HEK293 (cell line): ENCODE results near the gene RPL36A.

Source experiments
- CTCF ChIP-seq: fragments of 450-650 bp; formaldehyde crosslinking; IDR thresholded peaks from 2 replicates; pipeline ENCODE4 v1.5.1; 2016; ENCODE audit warnings: missing biosample characterization, missing genetic modification characterization
- GLIS1 ChIP-seq: fragments of 450-650 bp; formaldehyde crosslinking; IDR thresholded peaks from 2 replicates; pipeline ENCODE4 v1.5.1; 2016; ENCODE audit warnings: missing biosample characterization, missing genetic modification characterization
- KLF1 ChIP-seq: fragments of 450-650 bp; formaldehyde crosslinking; IDR thresholded peaks from 2 replicates; pipeline ENCODE4 v1.5.1; 2016; ENCODE audit warnings: missing biosample characterization, missing genetic modification characterization
- PATZ1 ChIP-seq: fragments of 450-650 bp; formaldehyde crosslinking; IDR thresholded peaks from 2 replicates; pipeline ENCODE4 v1.5.1; 2016; ENCODE audit warnings: missing biosample characterization, missing genetic modification characterization
- REST ChIP-seq: fragments of 450-650 bp; formaldehyde crosslinking; IDR thresholded peaks from 2 replicates; pipeline ENCODE4 v1.5.1; 2016; ENCODE audit warnings: missing biosample characterization, missing genetic modification characterization
- ZBTB8A ChIP-seq: fragments of 450-650 bp; formaldehyde crosslinking; IDR thresholded peaks from 2 replicates; pipeline ENCODE4 v1.5.1; 2016; ENCODE audit warnings: missing biosample characterization, missing genetic modification characterization
- ZNF140 ChIP-seq: fragments of 450-650 bp; formaldehyde crosslinking; IDR thresholded peaks from 2 replicates; pipeline ENCODE4 v1.5.1; 2016; ENCODE audit warnings: missing biosample characterization, missing genetic modification characterization
- ZNF292 ChIP-seq: fragments of 450-650 bp; formaldehyde crosslinking; IDR thresholded peaks from 2 replicates; pipeline ENCODE4 v1.5.1; 2016; ENCODE audit warnings: low read depth, missing biosample characterization, missing genetic modification characterization, borderline replicate concordance
- ZNF335 ChIP-seq: fragments of 450-650 bp; formaldehyde crosslinking; conservative IDR thresholded peaks from 2 replicates; pipeline ENCODE4 v1.5.1; 2016; ENCODE audit warnings: missing biosample characterization, missing genetic modification characterization
- ZNF433 ChIP-seq: fragments of 450-650 bp; formaldehyde crosslinking; IDR thresholded peaks from 2 replicates; pipeline ENCODE4 v1.5.1; 2016; ENCODE audit warnings: missing biosample characterization, missing genetic modification characterization, low read depth
- ZNF843 ChIP-seq: fragments of 450-650 bp; formaldehyde crosslinking; IDR thresholded peaks from 2 replicates; pipeline ENCODE4 v1.5.1; 2016; ENCODE audit warnings: missing biosample characterization, missing genetic modification characterization
- ZSCAN16 ChIP-seq: fragments of 450-650 bp; formaldehyde crosslinking; IDR thresholded peaks from 2 replicates; pipeline ENCODE4 v1.5.1; 2016; ENCODE audit warnings: missing biosample characterization, missing genetic modification characterization

GRCh38 chrX:101390664-101391525 is at the start of gene RPL36A:
- TF ChIP-seq ZNF140 (tag by site-specific recombination) (no peak), ZNF843 (tag by site-specific recombination) (peak; percentile 61; the same call in 1 of the 2 replicates), CTCF (tag by site-specific recombination) (peak; percentile 97), GLIS1 (tag by site-specific recombination) (no peak), ZNF292 (tag by site-specific recombination) (no peak), PATZ1 (tag by site-specific recombination) (peak; percentile 51; the same call in 1 of the 2 replicates), ZSCAN16 (tag by site-specific recombination) (no peak), KLF1 (tag by site-specific recombination) (peak; percentile 64), ZNF433 (tag by site-specific recombination) (no peak), REST (tag by site-specific recombination) (no peak; the same call in 1 of the 2 replicates), ZBTB8A (tag by site-specific recombination) (peak; percentile 54), ZNF335 (peak; percentile 83)
